ENCODE data around the gene TMEM41A.

TMEM41A gene

DNA sequence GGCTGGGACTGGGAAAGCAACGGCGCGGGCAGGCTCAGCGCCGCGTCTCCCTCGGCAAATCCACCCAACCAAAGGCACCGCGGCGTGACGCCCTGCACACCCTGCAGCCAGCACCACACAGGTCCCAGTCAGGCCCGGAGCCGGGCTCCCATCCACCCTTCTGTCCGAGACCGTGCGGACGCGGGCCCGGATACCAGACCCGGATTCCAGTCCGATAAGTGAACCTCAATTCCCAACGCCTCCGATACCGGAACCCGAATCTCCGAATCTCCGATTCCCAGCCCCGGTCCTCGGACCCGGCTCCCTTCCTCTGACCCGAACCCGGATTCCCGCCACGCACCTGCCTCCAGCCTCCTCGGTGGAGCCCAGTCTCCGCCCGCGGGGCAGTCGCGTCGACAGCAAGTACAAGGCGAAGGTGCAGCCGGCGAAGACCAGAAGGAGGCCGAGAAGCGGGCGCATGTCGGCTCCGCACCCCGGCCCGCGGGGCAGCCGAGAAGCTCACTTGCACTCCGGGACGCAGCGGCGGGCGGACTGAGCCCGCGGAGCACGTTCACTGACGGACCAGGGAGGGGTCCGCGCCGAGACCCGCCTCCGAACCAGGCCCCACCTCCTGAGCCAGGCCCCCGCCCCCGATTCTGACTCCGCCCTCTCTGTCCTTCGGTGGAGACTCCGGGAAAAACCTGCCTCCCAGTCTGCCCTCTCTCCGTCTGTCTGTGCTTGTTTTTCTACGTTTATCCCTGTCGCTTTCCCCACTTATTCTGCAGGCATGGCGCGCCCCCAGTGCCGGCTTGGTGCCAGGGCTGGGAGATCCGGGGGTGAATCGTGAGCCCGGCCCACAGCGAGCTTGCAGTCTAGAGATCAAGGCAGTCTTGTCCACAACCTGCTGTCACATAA, at the start of gene TMEM41A:
TSS of gene TMEM41A (minus strand) at position 533 of the 894 bp plus-strand sequence. CDS start at position 459, 74 bp downstream.
- peak; percentile 96 for DNase-seq

GRCh38 chr3:185540695-185541094, 41.9 kb upstream of the TMEM41A start:
- no peak for DNase-seq

DNA sequence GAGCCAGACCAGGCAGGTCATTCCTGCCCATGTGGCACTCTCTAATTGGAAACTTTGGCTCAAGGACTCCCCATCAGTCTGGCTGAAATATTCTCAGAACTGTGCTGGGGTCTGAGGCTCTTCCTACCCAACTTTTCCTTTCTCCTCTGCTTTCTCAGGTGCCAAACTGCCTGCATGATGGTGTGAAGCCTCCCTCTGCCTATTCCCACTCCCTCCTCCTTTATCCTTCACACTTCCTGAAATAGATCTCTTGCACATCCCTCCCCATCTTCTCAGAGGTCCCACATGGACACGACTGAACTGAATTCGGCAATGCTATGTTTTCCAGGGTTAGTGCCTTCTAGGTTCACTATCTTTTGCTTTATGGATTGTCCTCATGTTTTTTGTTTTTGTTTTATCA, 41.1 kb upstream of the TMEM41A start:
- DNase-seq, result no peak

DNA sequence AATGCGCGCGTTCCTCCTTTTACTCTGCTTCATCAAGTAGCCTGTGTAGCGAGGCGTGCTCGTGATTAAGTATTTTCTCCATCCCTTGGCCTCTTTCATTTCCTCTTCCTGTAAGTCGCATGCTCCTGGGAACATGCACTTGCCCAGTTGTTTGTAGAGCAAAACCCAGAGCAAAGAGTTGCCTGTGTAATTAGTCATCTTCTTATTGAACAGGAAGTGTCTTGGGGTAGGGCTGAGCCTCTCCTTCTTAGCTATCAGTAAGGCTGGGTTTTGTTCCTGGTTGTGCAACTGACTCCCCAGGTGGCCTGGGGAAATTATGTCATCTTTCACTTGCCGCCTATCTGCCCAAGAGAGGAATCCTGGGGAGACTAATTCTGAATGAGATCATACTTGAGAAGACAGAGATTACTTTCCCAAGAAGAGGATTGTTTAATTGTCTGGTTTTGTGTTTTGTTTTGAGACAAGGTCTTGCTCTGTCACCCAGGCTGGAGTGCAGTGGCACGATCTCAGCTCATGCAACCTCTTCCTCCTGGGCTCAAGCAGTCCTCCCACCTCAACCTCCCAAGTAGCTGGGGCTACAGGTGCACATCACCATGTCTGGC, 38.6 kb upstream of the TMEM41A start:
- peak; percentile 90 for DNase-seq

DNA sequence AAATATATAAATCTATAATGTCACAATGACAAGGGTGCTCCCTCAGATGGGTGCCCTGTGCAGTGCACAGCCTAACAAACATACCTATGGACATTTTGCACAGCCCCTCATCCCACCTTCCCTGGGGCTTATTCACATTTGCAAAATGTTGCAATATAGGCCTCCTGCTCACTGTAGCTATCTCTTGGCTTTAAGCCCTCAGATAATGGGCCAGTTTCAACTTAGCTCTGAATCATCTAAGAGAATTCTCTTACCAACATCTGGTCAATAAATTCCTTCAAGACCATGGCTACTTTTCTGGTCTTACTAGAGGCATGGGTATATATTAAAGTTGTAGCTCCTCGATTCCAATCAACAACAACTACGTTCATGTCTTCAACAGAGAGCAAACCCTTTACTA, 35.7 kb upstream of the TMEM41A start:
- no peak for DNase-seq

- DNase-seq, result no peak
Measured at GRCh38 chr3:185532901-185533300, 34.1 kb upstream of the TMEM41A start.

GRCh38 chr3:185530856-185531255, 32.0 kb upstream of the TMEM41A start:
- DNase-seq, result no peak

DNA sequence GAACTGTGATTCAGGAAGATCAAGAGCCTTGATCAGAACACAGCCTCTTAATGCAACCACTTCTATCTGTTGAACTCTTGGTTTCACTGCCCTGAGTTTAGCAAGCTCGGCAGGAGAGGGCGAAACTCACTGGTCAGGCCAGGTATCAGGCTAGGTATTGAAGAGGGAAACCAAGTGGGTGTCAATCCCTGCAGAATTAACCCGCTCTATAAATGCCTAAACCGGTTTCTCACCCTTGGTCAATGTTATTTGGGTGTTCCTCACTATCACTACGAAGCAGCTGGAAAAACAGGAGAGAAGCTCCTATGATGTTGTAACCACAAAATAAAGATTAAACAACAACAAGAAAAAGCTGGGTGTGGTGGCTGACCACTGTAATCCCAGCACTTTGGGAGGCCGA, 29.7 kb upstream of the TMEM41A start:
- DNase-seq, result no peak

DNA sequence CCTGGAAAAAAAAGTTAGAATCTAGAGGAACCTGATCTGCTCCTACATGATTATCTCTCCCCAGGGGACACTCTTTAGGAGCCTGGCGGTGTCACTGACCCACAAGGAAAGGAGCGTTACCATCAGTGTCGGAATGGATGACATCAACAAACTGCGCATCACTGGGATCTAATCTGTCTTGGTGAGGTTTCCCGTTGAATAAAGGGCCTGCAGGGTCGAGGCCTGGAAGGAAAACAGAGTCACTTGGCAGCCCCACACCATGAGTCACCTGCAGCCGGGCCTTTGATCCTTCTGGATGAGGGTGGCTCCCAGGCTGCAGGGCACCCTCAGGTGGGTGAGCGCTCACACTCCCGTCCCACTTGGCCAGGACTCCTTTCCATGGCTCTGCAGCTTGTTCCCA, 28.5 kb upstream of the TMEM41A start:
- no peak for DNase-seq

DNA sequence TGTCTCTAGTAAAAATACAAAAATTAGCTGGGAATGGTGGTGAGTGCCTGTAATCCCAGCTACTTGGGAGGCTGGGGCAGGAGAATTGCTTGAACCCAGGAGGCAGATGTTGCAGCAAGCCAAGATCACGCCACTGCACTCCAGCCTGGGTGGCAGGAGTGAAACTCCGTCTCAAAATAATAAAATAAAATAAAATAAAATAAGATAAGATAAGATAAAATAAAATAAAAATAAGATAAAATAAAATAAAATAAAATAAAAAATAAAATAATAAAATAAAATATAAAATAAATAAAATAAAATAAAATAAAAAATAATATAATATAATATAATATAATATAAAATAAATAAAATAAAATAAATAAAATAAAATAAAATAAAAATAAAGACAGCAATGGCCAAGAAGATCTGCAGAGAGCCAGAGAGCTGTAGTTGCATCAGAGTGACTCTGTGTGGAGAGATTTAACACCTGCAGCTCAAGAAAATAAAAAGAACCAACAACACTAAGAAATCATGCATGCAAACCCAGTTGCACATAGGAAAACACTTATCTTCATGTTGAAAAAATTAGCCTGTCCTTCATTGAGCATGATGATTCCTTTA, 27.6 kb upstream of the TMEM41A start:
- no peak for DNase-seq

DNA sequence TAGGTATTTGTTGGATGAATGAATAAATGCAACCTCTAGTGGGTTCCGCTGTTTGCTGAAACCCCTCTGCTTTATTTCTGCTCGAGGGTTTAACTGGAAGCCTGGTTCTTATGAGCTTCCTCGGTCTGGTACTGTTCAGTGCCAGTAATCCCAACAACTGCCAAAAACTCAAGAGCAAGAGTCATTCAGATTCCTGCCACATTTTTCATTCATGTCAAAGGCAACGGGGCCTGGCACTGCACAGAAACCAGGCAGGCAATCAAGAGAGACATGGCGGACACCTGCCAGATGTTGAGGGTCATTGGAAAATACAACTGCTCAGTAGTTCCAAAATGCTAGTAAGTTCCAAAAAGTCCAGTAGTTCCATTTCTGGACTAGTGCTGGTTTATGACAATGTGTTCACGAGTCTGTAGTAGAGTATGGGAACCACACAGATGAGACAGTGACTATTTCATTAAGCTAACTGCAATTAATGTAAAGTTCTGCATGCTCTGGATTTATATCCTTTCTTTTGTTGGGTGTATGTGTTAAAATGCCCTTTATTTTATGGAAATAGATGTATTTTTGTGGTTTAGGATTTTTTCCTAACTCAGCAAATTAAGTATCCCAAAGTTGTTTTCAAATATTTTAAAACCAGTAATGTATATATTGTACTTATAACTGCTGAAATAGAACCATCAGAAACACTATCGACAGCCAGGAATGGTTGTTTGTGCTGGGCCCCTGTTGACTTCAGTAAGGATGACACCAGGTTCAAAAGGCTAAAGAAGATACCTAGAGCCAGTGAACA, 22.7 kb upstream of the TMEM41A start:
- DNase-seq, result no peak

GRCh38 chr3:185519021-185519420, 20.2 kb upstream of the TMEM41A start:
- no peak for DNase-seq

GRCh38 chr3:185517387-185518130, 18.7 kb upstream of the TMEM41A start:
- no peak for DNase-seq

- no peak for DNase-seq
Measured at GRCh38 chr3:185511711-185512110, 12.9 kb upstream of the TMEM41A start.

GRCh38 chr3:185508335-185508991, 9.6 kb upstream of the TMEM41A start:
- DNase-seq, result no peak

DNA sequence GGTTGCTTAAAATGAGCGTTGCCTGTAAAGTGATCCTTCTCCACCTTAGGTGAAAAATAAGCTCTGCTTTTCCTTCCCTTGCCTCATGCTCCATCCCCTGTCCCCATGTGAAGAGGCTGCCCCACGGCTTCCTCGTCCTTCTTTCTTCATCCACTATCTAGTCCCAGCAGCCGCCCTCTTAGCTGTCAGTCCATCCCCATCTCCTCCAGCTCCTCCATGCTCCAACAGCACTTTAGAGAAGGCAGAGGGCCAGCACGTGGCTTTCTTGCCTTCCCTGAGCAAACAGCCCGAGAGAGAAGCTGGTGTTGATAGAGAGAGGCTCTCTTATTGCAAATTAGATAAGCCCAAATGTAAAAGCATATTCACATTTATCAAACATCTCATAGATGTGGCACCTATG, 9.0 kb upstream of the TMEM41A start:
- no peak for DNase-seq

GRCh38 chr3:185504636-185505035, 5.8 kb upstream of the TMEM41A start:
- DNase-seq, result no peak

DNA sequence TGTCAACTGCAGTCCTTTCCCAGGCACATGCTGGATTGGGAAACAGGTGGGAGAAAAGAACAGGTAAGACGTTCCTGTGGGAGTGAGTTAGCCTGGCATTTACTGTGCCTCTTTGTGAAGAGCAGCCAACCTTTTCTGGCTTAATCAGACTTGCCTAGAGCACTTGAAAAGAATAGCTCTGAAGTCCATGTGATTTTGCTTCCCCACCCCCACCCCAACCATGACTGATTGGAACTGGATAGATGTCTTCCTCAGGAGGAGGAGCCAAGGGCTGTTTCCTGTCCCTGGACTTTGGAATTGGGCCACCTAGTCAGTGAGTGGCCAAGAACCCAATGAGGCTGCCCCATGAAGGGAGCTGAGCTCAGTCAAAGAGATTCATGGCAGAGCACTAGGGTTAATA, 4.7 kb upstream of the TMEM41A start:
- no peak for DNase-seq

DNA sequence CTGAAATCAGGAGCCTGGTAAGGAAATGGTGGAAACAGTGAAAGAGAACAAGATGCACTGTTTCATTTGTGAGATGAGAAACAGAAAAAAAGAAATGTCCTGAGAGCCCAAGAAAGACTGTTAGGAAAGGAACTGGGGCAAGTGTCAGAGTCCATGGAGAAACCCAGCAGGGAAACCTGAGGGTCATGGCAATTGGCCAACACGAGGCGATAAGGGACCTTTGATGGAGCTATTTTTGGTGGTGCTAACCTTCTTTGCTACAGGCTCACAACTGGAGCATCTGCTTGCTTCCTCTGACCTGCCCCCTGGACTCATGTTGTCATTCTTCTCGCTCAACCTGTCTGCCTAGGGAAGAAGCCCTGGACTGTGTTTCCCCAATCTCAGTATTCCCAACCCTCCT, 4.2 kb upstream of the TMEM41A start:
- DNase-seq, result no peak

DNA sequence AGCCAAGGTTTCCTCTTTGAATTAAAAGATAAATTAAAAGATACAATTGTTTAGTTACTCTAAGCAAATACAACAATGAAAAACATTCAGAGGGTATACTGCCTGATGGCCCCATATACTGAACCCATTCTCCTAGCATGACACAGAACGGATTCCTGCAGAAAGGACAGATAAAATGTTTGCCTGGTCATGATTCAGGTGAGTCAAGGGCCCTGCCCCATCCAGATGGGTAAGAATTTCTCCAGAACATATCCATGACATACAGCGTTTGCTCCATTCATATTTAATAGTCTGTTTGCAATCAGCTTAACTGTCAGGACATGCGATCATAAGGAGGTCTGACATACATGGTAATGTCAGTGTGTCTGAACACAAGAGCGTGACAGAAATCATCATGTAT, 8.6 kb downstream of the TMEM41A start:
- no peak for DNase-seq

DNA sequence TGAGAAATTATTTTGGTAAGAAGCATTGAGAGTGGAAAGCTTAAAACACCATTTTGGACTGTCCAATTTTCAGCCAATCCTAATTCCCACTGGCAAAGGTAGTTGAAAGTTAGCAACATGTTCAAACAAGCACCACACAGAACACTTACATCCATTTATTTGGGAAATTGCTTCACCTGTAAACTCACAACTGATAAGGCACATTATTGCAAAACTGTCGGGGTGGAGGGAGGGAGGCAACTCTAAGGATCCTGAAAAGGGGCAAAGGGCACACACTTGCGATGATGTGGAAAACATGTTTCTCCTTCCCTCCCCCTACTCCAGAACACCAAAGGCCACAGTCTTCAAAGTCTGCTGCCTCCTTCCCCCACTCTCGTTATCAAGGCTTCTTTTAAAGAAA, 9.4 kb downstream of the TMEM41A start:
- DNase-seq, result no peak

DNA sequence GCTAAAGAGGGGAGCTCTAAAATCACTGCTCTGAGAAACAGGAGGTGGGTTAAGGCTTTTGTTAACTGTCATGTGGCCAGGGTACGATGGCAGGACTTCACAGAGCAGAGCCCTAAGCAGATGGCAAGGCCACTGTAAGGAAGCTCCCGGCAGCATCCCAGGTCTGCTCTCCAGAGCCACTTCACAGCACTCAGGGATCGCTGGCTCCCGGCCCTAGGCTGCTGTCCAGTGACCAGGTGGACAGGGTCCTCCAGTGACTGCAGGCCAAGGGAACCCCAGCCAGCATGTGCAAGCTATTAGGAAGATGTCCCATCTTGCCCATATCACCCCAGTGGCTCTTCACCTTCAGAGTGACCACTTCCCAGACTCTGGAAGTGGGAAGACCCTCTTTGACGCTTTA, 10.4 kb downstream of the TMEM41A start:
- DNase-seq, result no peak
